HG03095 (cell line): Measurements from ENCODE around the gene TFCP2L1.
A peak's percentile ranks its signal among the peaks of the same experiment; 100 is the strongest.
"Not testable (repeated sequence)": the region's sequence is repeated elsewhere in the genome, so short reads cannot be mapped to it uniquely, and the experiment has no call there.

Experiments used
- ATAC-seq: cut with Tn5 transposase; IDR thresholded peaks from one replicate; pipeline ENCODE4 v1.9.1; 2021; ENCODE audit warnings: moderate library complexity; ENCODE audit not compliant: unreplicated experiment

The TFCP2L1 gene, protein sequence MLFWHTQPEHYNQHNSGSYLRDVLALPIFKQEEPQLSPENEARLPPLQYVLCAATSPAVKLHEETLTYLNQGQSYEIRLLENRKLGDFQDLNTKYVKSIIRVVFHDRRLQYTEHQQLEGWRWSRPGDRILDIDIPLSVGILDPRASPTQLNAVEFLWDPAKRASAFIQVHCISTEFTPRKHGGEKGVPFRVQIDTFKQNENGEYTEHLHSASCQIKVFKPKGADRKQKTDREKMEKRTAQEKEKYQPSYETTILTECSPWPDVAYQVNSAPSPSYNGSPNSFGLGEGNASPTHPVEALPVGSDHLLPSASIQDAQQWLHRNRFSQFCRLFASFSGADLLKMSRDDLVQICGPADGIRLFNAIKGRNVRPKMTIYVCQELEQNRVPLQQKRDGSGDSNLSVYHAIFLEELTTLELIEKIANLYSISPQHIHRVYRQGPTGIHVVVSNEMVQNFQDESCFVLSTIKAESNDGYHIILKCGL

DNA sequence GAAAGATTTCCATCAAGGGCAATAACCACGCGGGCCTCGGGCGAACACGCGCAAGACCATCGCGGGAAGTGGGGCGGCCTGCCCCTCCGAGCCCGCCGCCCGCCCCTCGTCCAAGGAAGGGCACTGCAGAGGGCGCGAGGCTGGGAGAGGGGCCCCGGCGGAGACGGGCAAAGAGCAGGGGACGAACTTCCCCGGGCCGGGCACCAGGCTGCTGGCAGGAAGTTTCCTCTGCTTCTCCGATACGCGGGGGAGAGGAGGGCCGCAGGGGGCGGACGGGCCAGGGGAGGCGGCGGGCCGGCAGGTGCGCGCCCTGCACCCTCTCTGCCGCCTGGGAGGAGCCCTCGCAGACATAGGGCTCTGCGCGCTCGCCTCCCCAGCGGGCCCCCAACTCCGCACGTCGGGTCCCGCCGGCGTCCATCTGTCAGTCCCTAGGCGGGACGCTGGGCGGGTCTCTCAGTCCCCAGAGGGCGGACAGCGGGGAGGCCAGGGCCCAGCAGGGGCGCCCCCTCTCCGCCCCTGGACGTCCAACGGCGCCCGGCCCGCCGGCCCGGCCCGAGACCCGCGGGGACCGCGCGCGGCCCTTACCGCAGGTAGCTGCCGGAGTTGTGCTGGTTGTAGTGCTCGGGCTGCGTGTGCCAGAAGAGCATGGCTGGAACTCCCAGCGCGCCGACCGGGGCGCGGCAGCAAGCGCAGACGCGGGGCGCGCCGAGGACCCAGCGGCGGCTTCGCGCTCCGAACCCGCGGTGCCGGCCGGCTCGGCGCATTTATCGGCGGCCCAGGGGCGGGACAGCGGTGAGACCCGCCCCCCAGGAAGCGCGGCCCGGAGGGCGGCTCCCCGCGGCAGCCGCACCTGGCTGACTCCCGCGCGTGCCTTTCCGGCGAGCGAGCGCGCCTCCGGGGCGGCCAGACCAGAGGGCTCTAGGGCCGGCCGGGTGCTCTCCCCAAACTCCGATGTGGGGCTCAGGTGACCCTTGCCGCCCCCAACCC, at the start of gene TFCP2L1:
TFCP2L1 (minus strand) TSS at position 740 of the 987 bp plus-strand sequence; CDS start at position 647, 93 bp downstream.
- ATAC-seq: no peak

DNA sequence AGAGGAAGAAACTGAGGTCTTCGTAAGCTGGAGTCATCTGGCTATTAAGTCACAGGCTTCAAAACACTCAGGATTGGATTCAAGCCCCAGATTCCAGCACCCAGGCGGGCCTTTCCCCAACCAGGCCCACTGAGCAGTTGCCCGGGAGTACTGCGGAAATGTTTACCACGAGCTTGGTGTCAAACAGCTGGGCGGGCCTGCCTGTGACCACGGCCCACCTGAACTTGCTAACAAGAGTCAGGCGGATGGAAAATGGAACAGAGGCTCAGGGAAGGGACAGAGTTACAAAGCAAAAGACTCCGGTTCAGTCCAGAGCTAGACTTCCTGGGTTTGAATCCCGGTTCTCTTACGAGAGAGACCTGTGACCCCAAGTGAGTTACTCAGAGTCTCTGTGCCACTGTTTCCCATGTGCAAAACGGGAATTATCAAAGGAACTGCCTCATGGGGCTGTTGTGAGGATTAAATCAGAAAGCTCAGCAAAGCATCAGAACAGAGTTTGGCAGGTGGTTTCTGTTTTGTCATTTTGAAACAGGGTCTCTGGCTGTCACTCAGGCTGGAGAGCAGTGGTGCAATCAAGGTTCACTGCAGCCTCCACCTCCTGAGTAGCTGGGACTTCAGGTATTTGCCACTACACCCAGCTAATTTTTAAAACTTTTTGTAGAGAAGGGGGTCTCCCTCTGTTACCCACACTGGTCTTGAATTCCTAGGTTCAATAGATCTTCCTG, 49.0 kb upstream of the TFCP2L1 start:
- peak; percentile 73 for ATAC-seq

DNA sequence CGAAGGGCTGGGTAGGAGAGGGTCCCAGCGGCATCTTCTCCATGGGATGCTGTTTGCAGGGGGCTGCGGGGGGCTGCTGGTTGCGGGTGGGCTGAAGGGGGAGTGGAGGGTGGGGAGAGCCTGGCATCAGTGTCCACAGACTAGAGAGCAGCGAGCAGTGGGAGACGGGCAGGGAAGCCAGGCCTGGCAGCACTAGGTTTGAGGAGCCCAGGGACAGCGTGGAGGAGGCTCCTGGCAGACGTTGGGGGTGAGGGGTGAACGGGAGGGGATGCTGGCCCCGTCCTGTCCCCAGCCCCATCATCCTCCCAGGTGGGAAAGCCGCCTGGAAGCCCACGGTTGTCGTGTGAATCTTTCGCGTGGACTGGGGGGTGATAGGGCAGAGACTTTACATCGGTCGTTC, 48.2 kb upstream of the TFCP2L1 start:
- ATAC-seq: no peak

DNA sequence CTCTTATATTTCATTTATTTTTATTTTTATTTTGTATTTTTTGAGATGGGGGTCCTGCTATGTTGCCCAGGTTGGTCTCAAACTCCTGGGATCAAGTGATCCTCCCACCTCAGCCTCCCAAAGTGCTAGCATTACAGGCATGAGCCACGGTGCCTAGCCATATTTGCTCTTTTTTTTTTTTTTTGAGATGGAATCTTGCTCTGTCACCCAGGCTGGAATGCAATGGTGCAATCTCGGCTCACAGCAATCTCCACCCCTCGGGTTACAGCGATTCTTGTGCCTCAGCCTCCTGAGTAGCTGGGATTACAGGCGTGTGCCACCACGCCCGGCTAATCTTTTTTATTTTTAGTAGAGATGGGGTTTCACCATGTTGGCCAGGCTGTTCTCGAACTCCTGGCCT, 46.3 kb upstream of the TFCP2L1 start:
- not testable (repeated sequence) for ATAC-seq

DNA sequence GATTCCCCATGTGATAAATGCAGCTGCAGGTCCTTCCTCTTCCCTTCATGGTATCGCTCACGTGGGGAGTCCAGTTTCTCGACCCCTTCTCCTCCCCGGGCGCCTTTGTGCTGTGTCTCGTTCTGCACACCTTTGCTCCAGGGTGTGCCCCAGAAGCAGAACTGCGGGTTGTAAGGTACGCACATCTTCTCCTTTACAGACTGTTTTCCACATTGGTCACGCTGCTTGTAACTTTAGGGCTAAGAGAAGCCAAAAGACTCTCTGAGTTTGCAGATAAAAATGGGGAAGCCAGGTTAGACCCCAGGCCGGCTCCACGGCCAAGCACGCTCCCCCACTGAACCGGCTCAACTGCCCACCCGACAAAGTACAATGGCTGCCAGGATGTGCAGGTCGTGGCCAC, 45.9 kb upstream of the TFCP2L1 start:
- no peak for ATAC-seq

DNA sequence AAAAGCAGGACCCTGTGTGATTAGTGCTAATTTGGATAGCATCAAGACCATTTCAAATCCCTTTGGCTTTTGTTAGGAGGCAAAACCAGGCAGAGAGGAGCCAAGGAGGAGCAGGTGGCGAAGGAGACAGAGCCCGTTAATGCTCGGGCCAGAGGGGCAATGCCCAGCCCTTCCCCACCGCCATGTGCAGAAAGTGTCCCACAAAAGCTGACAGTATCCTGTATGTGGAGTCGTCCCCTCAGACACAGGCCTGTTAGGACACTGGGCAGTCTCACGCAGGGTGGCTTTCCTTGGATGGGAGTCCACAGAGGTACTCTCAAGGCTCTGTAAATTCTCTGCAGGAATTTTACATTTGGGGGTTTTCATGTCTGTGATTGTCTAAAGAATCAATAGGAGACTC, 44.8 kb upstream of the TFCP2L1 start:
- no peak for ATAC-seq

DNA sequence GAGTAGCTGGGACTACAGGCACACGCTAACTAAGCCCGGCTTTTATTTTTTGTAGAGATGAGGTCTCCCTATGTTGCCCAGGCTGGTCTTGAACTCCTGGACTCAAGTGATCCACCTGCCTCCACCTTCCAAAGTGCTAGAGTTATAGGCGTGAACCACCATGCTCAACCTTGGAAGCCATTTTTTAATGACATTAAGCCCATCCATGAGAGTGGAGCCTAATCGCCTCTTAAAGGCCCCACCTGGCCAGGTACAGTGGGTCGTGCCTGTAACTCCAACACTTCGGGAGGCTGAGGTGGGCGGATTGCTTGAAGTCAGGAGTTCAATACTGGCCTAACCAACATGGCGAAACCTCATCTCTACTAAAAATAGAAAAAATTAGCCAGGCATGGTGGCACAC, 41.6 kb upstream of the TFCP2L1 start:
- ATAC-seq: no peak

DNA sequence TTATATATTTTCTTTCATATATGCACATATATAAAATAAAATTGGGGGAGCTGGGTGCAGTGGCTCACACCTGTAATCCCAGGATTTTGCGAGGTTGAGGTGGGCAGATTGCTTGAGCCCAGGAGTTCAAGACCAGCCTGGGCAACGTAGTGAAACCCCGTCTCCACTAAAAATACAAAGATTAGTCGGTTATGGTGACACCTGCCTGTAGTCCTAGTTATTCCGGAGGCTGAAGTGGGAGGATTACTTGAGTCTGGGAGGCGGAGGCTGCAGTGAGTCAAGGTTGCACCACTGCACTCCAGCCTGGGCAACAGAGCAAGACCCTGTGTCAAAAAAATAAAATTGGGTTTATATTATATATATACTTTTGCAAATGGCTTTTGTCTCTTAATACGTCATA, 39.6 kb upstream of the TFCP2L1 start:
- no peak for ATAC-seq

DNA sequence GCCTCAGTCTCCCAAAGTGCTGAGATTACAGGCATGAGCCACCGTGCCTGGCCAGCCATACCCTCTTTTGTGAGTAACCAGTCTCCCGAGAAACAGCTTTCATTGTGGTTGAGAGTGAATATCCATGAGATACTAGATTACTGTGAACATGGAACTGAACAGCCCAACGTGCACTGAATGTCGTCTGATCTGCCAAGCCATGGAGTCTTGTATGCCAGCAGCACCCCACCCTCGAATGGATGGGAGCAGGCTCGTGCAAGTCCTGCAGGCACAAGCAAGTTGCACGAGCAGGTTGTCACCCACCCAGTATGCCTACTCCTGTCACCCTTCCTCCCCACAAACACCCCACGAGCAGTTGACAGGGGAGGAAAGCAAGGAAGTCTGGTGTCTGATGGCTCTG, 36.5 kb upstream of the TFCP2L1 start:
- ATAC-seq: no peak

DNA sequence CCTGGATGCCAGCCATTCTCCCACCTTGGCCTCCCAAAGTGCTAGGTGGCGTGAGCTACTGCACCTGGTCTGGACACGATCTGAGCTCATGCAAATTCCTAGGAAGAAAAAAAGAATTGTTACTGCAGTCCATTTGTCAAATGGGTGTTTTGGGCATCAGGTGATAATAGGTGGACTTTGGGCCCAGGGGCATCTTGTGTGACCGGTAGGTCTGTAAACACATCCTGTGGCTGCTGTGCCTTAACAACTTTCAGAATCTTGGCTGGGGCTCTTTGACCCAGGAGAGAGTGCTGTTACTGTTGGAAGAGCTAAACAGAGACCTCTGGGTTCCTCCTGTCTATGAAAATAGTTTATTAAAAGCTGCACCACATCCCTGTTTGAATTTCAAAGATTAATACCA, 34.9 kb upstream of the TFCP2L1 start:
- ATAC-seq: no peak

DNA sequence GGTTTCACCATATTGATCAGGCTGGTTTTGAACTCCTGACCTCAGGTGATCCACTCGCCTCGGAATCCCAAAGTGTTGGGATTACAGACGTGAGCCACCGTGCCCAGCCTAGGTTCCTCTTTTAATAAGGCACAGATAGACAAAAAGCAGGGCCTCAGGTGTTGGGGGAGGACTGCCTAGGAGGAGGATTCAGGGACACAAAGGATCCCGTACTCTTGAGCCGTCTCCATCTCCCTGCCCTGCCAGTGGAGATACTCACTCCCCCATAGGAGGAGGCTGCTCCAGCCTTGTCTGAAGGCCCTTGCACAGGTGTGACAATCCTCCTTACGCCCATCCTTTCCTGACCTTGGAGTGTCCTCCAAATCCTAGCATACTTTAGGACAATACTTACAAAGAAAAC, 32.0 kb upstream of the TFCP2L1 start:
- no peak for ATAC-seq

DNA sequence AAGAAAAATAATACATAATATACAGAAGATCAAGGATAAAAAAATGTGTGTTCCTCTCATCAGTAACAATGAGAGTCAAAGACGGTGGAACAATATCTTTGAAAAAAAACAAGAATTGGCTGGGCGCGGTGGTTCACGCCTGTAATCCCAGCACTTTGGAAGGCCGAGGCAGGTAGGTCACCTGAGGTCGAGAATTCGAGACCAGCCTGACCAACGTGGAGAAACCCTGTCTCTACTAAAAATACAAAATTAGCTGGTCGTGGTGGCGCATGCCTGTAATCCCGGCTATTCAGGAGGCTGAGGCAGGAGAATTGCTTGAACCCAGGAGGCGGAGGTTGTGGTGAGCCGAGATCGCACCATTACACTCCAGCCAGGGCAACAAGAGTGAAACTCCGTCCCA, 28.7 kb upstream of the TFCP2L1 start:
- not testable (repeated sequence) for ATAC-seq

DNA sequence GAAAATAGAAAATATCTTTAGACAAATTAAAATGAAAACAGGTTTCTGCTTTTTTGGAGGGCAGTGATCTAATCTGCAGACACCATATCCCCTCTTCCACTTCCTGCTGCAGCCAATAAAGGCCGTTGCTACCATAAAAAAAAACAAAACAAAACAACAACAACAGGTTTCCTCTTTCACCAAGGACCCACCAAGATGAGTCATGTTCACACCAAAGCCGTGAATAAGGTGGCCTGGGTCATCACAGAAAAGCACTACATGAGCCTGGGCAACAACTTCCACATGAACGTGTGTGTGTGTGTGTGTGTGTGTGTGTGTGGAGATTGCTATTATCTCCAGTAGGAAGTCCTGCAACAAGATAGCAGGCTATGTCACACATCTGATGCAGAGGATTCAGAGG, 24.8 kb upstream of the TFCP2L1 start:
- peak; percentile 59 for ATAC-seq

DNA sequence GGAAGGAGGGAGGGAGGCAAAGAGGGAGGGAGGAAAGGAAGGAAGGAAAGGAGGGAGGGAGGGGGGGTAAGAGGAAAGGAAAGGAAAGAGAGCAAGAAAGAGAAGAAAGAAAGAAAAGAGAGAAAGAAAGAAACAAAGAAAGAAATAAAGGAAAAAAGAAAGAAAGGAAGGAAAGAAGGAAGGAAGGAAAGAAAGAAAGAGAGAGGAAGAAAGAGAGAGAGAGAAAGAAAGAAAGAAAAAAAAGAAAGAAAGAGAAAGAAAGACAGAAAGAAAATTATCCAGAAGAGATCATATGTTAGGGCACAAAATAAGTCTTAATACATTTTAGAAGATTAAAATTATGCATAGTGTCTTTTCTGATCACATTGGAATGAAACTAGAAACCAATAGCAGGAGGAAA, 24.3 kb upstream of the TFCP2L1 start:
- ATAC-seq: no peak

DNA sequence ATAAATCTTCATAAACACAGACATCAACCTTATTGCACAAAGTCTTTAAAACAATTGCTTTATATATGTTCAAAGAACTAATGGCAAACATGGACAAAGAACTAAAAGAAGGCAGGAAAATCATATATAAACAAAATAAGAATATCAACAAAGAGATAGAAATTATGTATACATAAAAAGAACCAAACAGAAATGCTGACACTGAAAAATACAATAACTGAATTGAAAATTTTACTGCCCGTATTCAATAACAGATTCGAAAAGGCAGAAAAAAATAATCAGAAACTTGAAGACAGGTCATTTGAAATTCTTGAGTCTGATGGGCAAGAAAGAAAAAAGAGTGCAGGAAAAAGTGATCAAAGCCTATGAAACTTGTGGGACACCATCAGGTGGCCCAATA, 22.0 kb upstream of the TFCP2L1 start:
- no peak for ATAC-seq

DNA sequence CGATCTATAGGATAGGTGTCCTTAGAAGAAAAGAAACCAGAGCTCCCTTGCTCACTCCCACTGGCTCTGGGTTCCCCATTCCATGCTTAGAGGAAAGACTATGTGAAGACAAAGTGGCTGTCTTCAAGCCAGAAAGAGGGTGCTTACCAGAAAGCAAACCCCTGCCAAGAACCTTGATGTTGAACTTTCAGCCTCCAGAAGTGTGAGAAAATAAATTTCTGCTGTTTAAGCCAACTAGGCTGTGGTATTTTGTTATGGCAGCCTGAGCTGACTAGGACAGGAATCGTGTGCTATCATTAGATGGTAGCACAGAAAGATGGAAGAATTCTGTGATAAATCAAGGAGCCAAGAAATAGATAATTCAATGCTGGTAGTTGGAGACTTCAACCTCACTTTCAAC, 19.9 kb upstream of the TFCP2L1 start:
- ATAC-seq: no peak

DNA sequence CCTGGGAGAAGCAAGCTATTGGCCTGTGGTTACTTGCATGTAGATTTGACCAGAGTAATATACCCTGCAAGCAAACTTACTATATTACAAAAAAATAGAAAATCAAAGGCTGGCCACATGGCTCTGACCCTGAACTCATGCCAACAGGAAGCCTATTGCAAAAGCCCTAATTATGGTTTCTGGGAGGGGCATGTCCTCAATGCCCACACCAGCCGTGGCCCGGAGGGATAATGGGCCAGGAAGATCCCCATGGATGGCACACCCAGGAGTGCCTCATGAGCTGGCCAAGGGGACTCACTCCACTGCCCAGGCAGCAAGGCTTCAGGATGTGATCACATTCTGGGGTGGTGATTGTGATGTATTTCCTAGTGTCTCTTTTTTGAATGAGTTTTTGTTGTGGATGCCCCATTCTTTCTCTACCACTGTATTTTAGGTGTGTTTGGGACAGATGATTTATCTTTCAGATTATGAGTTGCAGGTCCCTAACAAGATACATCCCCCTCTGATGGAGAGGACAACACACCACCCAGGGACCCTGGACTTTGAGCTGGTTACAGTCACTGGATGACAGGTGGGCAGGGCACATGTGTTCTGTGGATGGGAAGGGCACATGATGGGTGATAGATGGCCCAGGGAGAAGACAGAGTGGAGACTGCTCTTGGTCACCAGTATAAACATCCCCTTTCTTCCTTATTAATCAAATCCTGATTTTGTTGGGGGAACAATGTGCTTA, 18.7 kb upstream of the TFCP2L1 start:
- no peak for ATAC-seq

DNA sequence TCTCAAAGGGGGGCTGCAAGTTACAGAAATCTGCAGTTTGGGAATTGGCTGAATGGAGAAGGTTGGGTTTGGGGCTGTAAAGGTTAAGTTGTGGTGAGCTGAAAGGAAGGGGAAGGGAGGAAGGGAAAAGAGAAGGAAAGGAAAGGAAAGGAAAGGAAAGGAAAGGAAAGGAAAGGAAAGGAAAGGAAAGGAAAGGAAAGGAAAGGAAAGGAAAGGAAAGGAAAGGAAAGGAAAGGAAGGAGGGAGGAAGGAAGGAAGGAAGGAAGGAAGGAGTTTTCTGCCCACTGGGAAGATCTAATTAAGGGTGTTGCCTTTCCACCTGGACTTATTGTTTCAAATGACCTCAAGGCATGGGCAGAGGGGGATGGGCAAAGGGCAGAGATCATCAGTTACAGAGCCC, 16.2 kb upstream of the TFCP2L1 start:
- not testable (repeated sequence) for ATAC-seq

DNA sequence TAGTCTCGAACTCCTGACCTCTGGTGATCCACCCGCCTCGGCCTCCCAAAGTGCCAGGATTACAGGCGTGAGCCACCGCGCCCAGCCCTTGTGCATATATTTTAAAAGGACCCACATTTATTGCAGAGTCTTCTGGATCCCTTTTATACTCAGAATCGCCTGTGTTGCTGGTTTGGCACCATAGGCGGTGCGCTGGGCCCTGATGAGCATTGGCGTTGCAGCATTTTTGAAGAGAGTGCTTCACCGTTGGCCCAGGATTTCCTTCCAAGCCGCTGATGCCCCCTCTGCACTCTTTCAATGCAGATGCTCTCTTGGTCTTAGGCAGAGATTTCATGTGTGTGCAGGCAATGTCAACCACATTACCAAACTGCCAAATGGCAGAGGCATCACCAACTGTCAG, 13.5 kb upstream of the TFCP2L1 start:
- ATAC-seq: no peak

DNA sequence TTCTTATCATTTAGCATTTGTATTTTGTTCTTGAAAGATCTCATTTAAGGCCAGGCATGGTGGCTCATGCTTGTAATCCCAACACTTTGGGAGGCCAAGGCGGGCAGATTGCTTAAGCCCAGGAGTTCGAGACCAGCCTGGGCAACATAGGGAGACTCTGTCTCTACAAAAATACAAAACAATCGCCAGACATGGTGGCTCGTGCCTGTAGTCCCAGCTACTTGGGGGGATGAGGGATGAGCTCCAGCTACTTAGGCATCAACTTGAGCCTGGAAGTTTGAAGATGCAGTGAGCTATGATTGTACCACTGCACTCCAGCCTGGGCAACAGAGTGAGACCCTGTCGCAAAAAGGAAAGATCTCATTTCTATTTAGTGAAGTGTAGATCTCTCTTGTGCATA, 12.9 kb upstream of the TFCP2L1 start:
- not testable (repeated sequence) for ATAC-seq
